Panc1 (cell line): ENCODE data around the gene FGF4.

Experiments
- CTCF ChIP-seq: fragments of 450-650 bp; IDR thresholded peaks from 2 replicates; pipeline ENCODE4 v1.5.1; 2017; ENCODE audit warnings: mild to moderate bottlenecking
- POLR2AphosphoS5 ChIP-seq: IDR thresholded peaks from 2 replicates; pipeline ENCODE4 v1.6.1; 2012; ENCODE audit warnings: mild to moderate bottlenecking, low read depth, low read length, moderate library complexity
- REST ChIP-seq, 2 experiments: IDR thresholded peaks; 2 replicates each; pipeline ENCODE4 v1.6.1; 2011 to 2012; ENCODE audit warnings: low read depth in 2 of 2, control low read depth in 1 of 2, low read length in 1 of 2, mild to moderate bottlenecking in 1 of 2, moderate library complexity in 1 of 2; ENCODE audit not compliant: insufficient read depth in 1 of 2
- SIN3A ChIP-seq: IDR thresholded peaks from 2 replicates; pipeline ENCODE4 v1.6.1; 2012; ENCODE audit warnings: low read depth, mild to moderate bottlenecking, low read length, moderate library complexity, borderline replicate concordance; ENCODE audit not compliant: insufficient read depth
- TCF7L2 ChIP-seq: IDR thresholded peaks from 2 replicates; pipeline ENCODE4 v1.6.1; 2011; ENCODE audit warnings: mild to moderate bottlenecking, low read depth, low read length, inconsistent platforms

GRCh38 chr11:69787457-69787856 is 12.3 kb upstream of the FGF4 start:
- TF ChIP-seq POLR2AphosphoS5, result no peak
- no peak for TF ChIP-seq SIN3A
- no peak for TF ChIP-seq CTCF
- no peak for TF ChIP-seq TCF7L2
- TF ChIP-seq REST (IDR thresholded peaks at IDR 0.05; ENCODE audit: insufficient read depth in 1 of 2, low read depth in 2 of 2, low read length in 1 of 2), result no peak
